ENCODE results near the gene ISCA2. TPM values are rescaled to one million over a fixed set of nuclear protein-coding genes. Genes with fewer than 3 reads are reported as not detected.

The ISCA2 gene
- total RNA-seq, 2 experiments from 2014 or later: 38.4 to 50.0 TPM

GRCh38 chr14:74528886-74529285 lies 35.3 kb downstream of the ISCA2 start:
- no peak overlapping the region for H3K4me3 ChIP-seq (ENCODE audit: low read depth, low read length, poor library complexity, severe bottlenecking)
- ChIA-PET CTCF (ENCODE audit: unreplicated experiment) (interaction anchor here (0.7 kb wide), 1 partner anchor 70 kb away, joined by 3 read pairs; no protein-coding TSS in a partner anchor), POLR2A (interaction anchor here (0.5 kb wide), 1 partner anchor 162 kb away, joined by 6 read pairs; no protein-coding TSS in a partner anchor)
- intact Hi-C loops (cut with micrococcal nuclease; ENCODE audit: unreplicated experiment): no loop called here
- H3K4me1 ChIP-seq (ENCODE audit: insufficient read depth, low read length, poor library complexity, severe bottlenecking): peaks cover 21% of the 10 kb centered on the region
- H4K20me1 ChIP-seq (ENCODE audit: insufficient read depth, low read length): no peaks in the 10 kb centered on the region
- H3K79me2 ChIP-seq (ENCODE audit: insufficient read depth, low read depth, low read length): no peaks in the 10 kb centered on the region
- H3K27ac ChIP-seq (ENCODE audit: low read depth, low read length, poor library complexity, severe bottlenecking): no peak overlapping the region
- no TSS peak for BruUV-seq (replicated peaks)
- no peak overlapping the region for H2AFZ ChIP-seq (ENCODE audit: low read length)
- no peak overlapping the region for H3K4me2 ChIP-seq (ENCODE audit: low read length)
- H3K9me2 ChIP-seq (ENCODE audit: insufficient read depth, low read length): no peaks in the 10 kb centered on the region
- DNase-seq (ENCODE audit: low spot score): no peak
- H3K9me3 ChIP-seq (ENCODE audit: low read length): no peaks in the 10 kb centered on the region
- no peaks in the 10 kb centered on the region for H3K36me3 ChIP-seq (ENCODE audit: insufficient read depth, low read length)
- TF ChIP-seq EZH2phosphoT487 (IDR thresholded peaks at IDR 0.05; ENCODE audit: borderline replicate concordance, low read depth, low read length) (no peak), CTCF (conservative IDR thresholded peaks at IDR 0.05; ENCODE audit: low read length) (no peak)

GRCh38 chr14:74531006-74531405 lies 37.4 kb downstream of the ISCA2 start:
- no TSS peak for BruUV-seq (replicated peaks)
- Histone ChIP-seq H3K79me2 (ENCODE audit: insufficient read depth, low read depth, low read length) (no peaks in the 10 kb centered on the region), H3K4me2 (ENCODE audit: low read length) (no peak overlapping the region), H3K4me1 (ENCODE audit: insufficient read depth, low read length, poor library complexity, severe bottlenecking) (peaks cover 8% of the 10 kb centered on the region), H2AFZ (ENCODE audit: low read length) (no peak overlapping the region), H3K36me3 (ENCODE audit: insufficient read depth, low read length) (no peaks in the 10 kb centered on the region), H3K27ac (ENCODE audit: low read depth, low read length, poor library complexity, severe bottlenecking) (no peak overlapping the region), H3K9me2 (ENCODE audit: insufficient read depth, low read length) (no peaks in the 10 kb centered on the region), H3K9me3 (ENCODE audit: low read length) (no peaks in the 10 kb centered on the region), H4K20me1 (ENCODE audit: insufficient read depth, low read length) (no peaks in the 10 kb centered on the region), H3K4me3 (ENCODE audit: low read depth, low read length, poor library complexity, severe bottlenecking) (no peak overlapping the region)
- ChIA-PET CTCF (ENCODE audit: unreplicated experiment) (no interaction called here), POLR2A (interaction anchor here (0.6 kb wide), 1 partner anchor 1115 kb away, joined by 3 read pairs; no protein-coding TSS in a partner anchor)
- intact Hi-C loops (cut with micrococcal nuclease; ENCODE audit: unreplicated experiment): no loop called here
- DNase-seq (ENCODE audit: low spot score): no peak
- TF ChIP-seq CTCF (conservative IDR thresholded peaks at IDR 0.05; ENCODE audit: low read length) (no peak), EZH2phosphoT487 (IDR thresholded peaks at IDR 0.05; ENCODE audit: borderline replicate concordance, low read depth, low read length) (no peak)

GRCh38 chr14:74531467-74531866 lies 37.9 kb downstream of the ISCA2 start:
- Histone ChIP-seq H3K4me2 (ENCODE audit: low read length) (no peak overlapping the region), H3K4me1 (ENCODE audit: insufficient read depth, low read length, poor library complexity, severe bottlenecking) (peaks cover 4% of the 10 kb centered on the region), H3K79me2 (ENCODE audit: insufficient read depth, low read depth, low read length) (no peaks in the 10 kb centered on the region), H3K9me3 (ENCODE audit: low read length) (no peaks in the 10 kb centered on the region), H3K27ac (ENCODE audit: low read depth, low read length, poor library complexity, severe bottlenecking) (no peak overlapping the region), H3K9me2 (ENCODE audit: insufficient read depth, low read length) (no peaks in the 10 kb centered on the region), H3K36me3 (ENCODE audit: insufficient read depth, low read length) (no peaks in the 10 kb centered on the region), H4K20me1 (ENCODE audit: insufficient read depth, low read length) (no peaks in the 10 kb centered on the region), H2AFZ (ENCODE audit: low read length) (no peak overlapping the region), H3K4me3 (ENCODE audit: low read depth, low read length, poor library complexity, severe bottlenecking) (no peak overlapping the region)
- ChIA-PET CTCF (ENCODE audit: unreplicated experiment) (no interaction called here), POLR2A (interaction anchor here (0.6 kb wide), 1 partner anchor 1116 kb away, joined by 3 read pairs; no protein-coding TSS in a partner anchor)
- intact Hi-C loops (cut with micrococcal nuclease; ENCODE audit: unreplicated experiment): no loop called here
- BruUV-seq (replicated peaks): no TSS peak
- DNase-seq (ENCODE audit: low spot score): no peak
- TF ChIP-seq EZH2phosphoT487 (IDR thresholded peaks at IDR 0.05; ENCODE audit: borderline replicate concordance, low read depth, low read length): no peak
- 0 out of 2 replicates have a peak, but pooled peaks have one; percentile 20 for TF ChIP-seq CTCF (conservative IDR thresholded peaks at IDR 0.05; ENCODE audit: low read length)

Data from OCI-LY7 (cell line).